Testis (tissue), 3 donors: ENCODE results near the gene DIABLO. TPM values are rescaled to one million over a fixed set of nuclear protein-coding genes. Genes with fewer than 3 reads are reported as not detected.

Source experiments
- DNase-seq: peaks from one replicate; pipeline ENCODE4 v3.0.0-alpha.2; 2019
- H3K27ac ChIP-seq, 2 donors: fragments of 200-600 bp; sonication (generic); one replicate each; pipeline ENCODE4 v1.5.1; 2019
- H3K27me3 ChIP-seq: fragments of 200-600 bp; sonication (generic); one replicate; pipeline ENCODE4 v1.5.1; 2019
- H3K36me3 ChIP-seq: fragments of 200-600 bp; sonication (generic); one replicate; pipeline ENCODE4 v1.5.1; 2017; ENCODE audit warnings: low read depth; ENCODE audit errors: missing control alignments
- H3K4me1 ChIP-seq: fragments of 200-600 bp; sonication (generic); one replicate; pipeline ENCODE4 v1.5.1; 2019
- H3K4me3 ChIP-seq, 2 donors: fragments of 200-600 bp; sonication (generic); one replicate each; pipeline ENCODE4 v1.5.1; 2017 to 2019
- H3K9me3 ChIP-seq: fragments of 200-600 bp; sonication (generic); one replicate; pipeline ENCODE4 v1.5.1; 2017
- CTCF ChIP-seq, 3 experiments: fragments of 450-650 bp in 2 of 3; fragments of 200-600 bp in 1 of 3; sonication (generic) in 1 of 3; IDR thresholded peaks; one replicate each; pipeline ENCODE4 v1.5.1; 2016 to 2019; ENCODE audit warnings: antibody characterized with exemption in 3 of 3, mild to moderate bottlenecking in 2 of 3, moderate library complexity in 1 of 3
- POLR2A ChIP-seq: fragments of 450-650 bp; IDR thresholded peaks from one replicate; pipeline ENCODE4 v1.6.1; 2017; ENCODE audit warnings: antibody characterized with exemption, mild to moderate bottlenecking, moderate library complexity
- WGBS, 2 donors: methylation state at CpG; one replicate each; pipeline ENCODE4 v1.1.5; 2018; 5-methylcytosine and 5-hydroxymethylcytosine counted together
- intact Hi-C: fragments of 100-400 bp; cut with DNase I; formaldehyde crosslinking; loops from one replicate; pipeline ENCODE4 v1.15.1; 2023; ENCODE audit warnings: low total_unique reads
- polyA plus RNA-seq: library from polyadenylated mRNA; stranded (reverse); fragments of 350-450 nt; fragmentation: Illumina TruSeq; extraction: RNeasy Lipid Tissue Mini Kit (QIAGEN cat#74804); gene quantifications from one replicate; pipeline ENCODE4 v1.2.3, GENCODE V29; 2014; ENCODE audit warnings: low read depth, low replicate concordance; ENCODE audit not compliant: insufficient read depth
- total RNA-seq, 2 donors: library from RNA; depleted of rRNA; stranded (reverse); fragments of >200 nt; gene quantifications; one replicate each; pipeline ENCODE4 v1.2.3, GENCODE V29; 2016

DIABLO gene
- total and polyA plus RNA-seq, 3 donors from 2014 or later, result 138 to 204 (median 203) TPM

DNA sequence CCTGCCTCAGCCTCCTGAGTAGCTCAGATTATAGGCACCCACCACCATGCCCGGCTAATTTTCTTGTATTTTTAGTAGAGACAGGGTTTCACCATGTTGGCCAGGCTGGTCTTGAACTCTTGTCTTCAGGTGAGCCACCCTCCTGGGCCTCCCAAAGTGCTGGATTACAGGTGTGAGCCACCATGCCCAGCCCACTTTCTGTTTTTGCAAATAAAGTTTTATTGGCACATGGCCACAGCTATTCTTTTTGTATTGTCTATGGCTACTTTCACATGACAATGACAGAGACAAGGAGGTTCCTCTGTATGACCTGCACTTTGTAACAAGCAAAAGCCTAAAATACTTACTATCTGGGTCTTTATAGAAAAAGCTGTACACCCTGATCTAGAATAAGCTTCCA is 19.7 kb upstream of the DIABLO start:
- 96 to 100% methylated on average over 1 of the region's 1 CpG for WGBS, 2 donors
- DNase-seq, result no peak
- TF ChIP-seq CTCF (IDR thresholded peaks at IDR 0.05) (no peak), POLR2A (no peak)
- Histone ChIP-seq H3K36me3 (no peaks in the 10 kb centered on the region), H3K27me3 (no peaks in the 10 kb centered on the region), H3K4me3 (no peak overlapping the region), H3K4me1 (no peaks in the 10 kb centered on the region), H3K9me3 (no peaks in the 10 kb centered on the region), H3K27ac (no peak overlapping the region)
- intact Hi-C loops, result no loop called here

- Histone ChIP-seq H3K4me1 (no peaks in the 10 kb centered on the region), H3K9me3 (no peaks in the 10 kb centered on the region), H3K27ac (no peak overlapping the region), H3K36me3 (no peaks in the 10 kb centered on the region), H3K27me3 (no peaks in the 10 kb centered on the region), H3K4me3 (no peak overlapping the region)
- no peak for DNase-seq
- TF ChIP-seq POLR2A (no peak), CTCF (IDR thresholded peaks at IDR 0.05) (no peak)
- 88 to 90% methylated on average over 11 of the region's 11 CpGs for WGBS, 2 donors
- intact Hi-C loops, result no loop called here
Observed at GRCh38 chr12:122244565-122245371, 18.9 kb upstream of the DIABLO start.

DNA sequence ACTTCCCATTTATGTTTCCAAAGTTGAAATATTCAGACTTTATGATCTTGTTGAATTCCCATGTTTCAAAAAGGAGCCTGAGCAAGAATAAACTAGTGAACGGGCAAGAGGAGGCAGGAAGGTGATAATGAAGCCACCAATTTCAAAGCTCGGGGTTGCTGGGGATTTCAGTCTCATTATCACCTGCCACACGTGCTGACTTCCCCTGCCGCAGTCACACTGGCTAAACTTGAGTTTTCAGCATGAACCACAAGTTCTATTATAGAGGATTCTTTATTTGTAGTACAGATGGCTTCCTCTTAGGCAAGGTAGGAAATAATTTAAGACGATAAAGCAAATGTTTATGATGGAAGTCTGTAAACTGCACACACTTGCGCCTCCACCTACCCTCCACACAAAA is 18.1 kb upstream of the DIABLO start:
- intact Hi-C loops, result no loop called here

GRCh38 chr12:122238861-122239260 is 13.0 kb upstream of the DIABLO start:
- 93 to 95% methylated on average over 5 of the region's 5 CpGs for WGBS, 2 donors
- no peaks in the 10 kb centered on the region for H3K4me1 ChIP-seq
- H3K9me3 ChIP-seq, result no peaks in the 10 kb centered on the region
- no peak for DNase-seq
- no peak overlapping the region for H3K4me3 ChIP-seq
- no peaks in the 10 kb centered on the region for H3K36me3 ChIP-seq
- intact Hi-C loops, result no loop called here
- TF ChIP-seq CTCF (IDR thresholded peaks at IDR 0.05), result no peak
- no peak for TF ChIP-seq POLR2A
- H3K27me3 ChIP-seq, result no peaks in the 10 kb centered on the region
- H3K27ac ChIP-seq, result no peak overlapping the region

More for the DNA sequence above, 18.1 kb upstream of the DIABLO start:
- H3K36me3 ChIP-seq, result no peaks in the 10 kb centered on the region
- no peak overlapping the region for H3K27ac ChIP-seq
- WGBS, 2 donors, result 79 to 86% methylated on average over 6 of the region's 6 CpGs
- H3K27me3 ChIP-seq, result no peaks in the 10 kb centered on the region
- H3K9me3 ChIP-seq, result no peaks in the 10 kb centered on the region
- H3K4me1 ChIP-seq, result no peaks in the 10 kb centered on the region
- H3K4me3 ChIP-seq, result no peak overlapping the region
- TF ChIP-seq CTCF (IDR thresholded peaks at IDR 0.05), result no peak
- TF ChIP-seq POLR2A, result no peak
- no peak for DNase-seq

- Histone ChIP-seq H3K27me3 (no peaks in the 10 kb centered on the region), H3K4me1 (no peaks in the 10 kb centered on the region), H3K27ac (no peak overlapping the region), H3K36me3 (no peaks in the 10 kb centered on the region), H3K9me3 (no peaks in the 10 kb centered on the region), H3K4me3 (no peak overlapping the region)
- TF ChIP-seq CTCF (IDR thresholded peaks at IDR 0.05) (no peak), POLR2A (no peak)
- whole genome bisulfite sequencing, 2 donors, result 90 to 92% methylated on average over 7 of the region's 7 CpGs
- intact Hi-C loops, result no loop called here
- DNase-seq, result no peak
Observed at GRCh38 chr12:122235741-122236140, 9.9 kb upstream of the DIABLO start.
